Myocyte (in vitro differentiated cells): ENCODE results near the gene FAHD1. TPM values are rescaled to one million over a fixed set of nuclear protein-coding genes. Genes with fewer than 3 reads are reported as not detected.
A peak's percentile ranks its signal among the peaks of the same experiment; 100 is the strongest.
"Not testable (repeated sequence)": the region's sequence is repeated elsewhere in the genome, so short reads cannot be mapped to it uniquely, and the experiment has no call there.

Experiments
- DNase-seq: peaks from one replicate; pipeline ENCODE4 v3.0.0-alpha.2; 2012; ENCODE audit warnings: low read depth
- total RNA-seq: library from RNA; depleted of rRNA; stranded (reverse); fragments of >200 nt; gene quantifications from 2 replicates; pipeline ENCODE4 v1.2.3, GENCODE V29; 2014

FAHD1 gene
- total RNA-seq, 1 donor from 2014 or later, result 48.6 TPM

- DNase-seq, result no peak
These were observed 38.3 kb upstream of the FAHD1 start for GRCh38 chr16:1788708-1789100.

GRCh38 chr16:1789643-1790045, 37.4 kb upstream of the FAHD1 start:
- no peak for DNase-seq

- no peak for DNase-seq
These were observed 36.8 kb upstream of the FAHD1 start for GRCh38 chr16:1790261-1790610.

DNA sequence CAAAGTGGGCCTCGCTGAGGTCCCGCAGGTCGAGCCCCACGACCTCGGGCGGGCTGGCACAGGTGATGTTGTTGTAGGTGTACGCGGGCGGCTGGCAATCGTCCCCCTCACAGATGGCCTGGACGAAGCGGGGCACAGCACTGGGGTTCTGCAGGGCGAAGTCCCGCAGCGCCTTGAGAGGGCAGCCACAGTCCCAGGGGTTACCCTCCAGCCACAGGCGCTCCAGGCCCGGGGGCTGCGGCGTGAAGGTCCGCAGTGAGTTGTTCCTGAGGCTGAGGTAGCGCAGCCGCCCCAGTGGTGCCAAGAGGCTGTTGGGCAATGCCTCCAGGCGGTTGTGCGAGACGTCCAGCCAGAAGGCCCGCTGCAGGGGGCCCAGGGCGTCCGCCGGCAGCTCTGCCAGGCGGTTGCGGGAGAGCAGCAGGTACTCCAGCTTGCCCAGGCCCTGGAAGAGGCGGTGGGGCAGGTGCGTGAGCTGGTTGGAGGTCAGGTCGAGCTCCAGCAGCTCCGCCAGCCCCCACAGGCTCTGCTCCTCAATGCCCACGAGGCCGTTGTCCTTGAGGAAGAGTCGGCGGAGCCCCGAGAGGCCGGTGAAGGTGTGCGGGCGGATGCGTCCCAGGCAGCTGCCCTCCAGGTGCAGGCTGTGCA, 36.3 kb upstream of the FAHD1 start:
- no peak for DNase-seq

DNA sequence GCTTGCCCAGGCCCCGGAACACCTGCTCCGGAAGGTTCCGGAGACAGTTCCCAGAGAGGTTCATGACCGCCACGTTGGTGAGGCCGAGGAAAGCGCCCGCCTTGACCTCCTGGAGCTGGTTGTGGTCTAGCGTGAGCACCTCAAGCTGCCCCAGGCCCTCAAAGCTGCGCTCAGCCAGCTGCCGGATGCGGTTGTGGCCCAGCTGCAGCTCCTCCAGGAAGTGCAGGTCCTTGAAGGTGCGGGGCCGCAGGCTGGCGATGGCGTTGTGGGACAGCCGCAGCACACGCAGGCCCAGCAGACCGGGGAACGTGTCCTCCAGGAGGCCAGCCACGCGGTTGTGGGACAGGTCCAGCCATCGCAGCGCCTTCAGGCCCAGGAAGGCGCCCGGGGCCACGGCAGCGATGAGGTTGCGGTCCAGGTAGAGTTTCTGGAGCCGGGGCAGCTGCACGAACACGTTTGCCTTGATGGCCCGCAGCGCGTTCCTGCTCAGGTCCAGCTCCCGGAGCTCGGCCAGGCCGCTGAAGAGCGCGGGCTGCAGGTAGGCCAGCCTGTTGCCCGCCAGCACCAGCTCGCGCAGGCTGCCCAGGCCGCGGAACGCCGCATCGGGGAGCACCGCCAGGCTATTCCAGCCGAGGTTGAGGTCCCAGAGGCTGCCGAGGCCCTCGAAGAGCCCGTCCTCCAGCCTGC, 35.6 kb upstream of the FAHD1 start:
- no peak for DNase-seq

DNA sequence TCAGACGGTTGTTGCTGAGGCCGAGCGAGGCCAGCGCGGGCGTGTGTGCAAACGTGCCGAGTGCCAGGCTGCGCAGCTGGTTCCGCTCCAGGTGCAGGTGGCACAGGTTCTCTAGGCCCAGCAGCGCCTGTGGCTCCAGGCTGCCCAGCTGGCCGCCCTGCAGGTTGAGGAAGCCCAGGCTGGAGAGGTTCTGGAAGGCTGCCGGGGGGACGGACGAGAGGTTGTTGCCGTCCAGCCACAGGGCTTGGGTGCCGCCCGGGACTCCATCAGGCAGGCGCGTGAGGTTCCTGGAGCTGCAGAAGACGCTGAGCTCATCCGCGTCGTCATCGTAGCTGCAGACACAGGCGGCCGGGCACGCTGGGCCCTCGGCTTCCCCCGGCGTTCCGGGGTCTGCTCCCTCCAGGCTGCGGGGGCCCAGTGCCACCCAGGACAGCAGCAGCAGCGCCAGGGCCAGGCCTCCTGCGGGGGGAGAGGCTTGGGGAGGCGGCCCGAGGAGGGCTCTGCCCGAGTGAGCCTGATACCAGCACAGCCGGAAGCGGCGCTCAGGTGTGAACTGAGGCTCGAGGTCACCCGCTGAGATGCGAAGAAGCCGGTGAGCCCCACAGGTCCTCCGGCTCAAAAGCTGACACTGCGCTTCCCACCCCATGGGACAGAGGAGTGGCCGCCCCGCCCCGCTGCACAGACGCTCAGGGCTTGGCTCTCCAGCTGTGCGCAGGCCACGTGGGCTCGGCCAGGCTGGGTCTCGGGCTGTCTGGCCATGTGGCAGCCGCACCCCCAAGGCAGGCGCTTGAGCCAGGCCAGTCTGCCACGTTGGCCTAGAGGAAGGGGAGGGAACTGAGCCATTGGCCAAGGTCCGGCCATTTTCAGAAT, 34.8 kb upstream of the FAHD1 start:
- DNase-seq, result no peak

DNA sequence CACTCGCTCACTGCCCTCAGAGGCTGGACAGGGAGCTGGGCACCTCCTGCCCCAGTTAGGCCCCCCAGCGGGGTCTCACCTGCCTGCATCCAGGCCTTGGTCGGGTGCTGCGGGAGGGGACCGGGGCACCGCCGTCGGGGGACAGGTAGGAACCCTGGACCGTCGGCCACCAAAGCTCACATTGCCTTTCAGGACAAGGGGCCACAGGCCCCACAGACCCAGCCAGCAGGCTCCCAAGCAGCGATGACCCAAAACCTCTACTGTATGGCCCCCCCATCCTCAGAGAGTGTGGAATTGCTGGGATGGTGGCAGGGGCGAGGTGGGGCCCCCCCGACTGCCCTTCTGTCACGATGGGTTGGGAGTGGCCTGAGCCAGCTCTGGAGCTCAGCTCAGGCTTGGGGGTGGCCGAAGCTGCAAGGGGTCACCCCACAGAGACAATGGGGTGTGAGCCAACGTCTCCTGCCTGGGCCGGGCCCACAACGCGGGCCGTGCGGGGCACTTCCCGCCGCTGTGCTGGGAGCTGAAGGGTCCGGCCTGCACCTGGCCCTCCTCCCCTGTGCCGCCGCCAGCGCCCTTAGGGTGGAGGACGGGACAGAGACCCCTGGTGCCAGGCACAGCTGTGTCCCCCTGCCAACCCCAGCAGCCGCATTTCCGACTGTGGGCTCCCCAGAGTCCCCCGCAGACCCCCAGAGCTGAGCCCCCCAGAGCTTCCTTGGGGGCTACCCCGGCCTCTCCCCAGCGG, 34.0 kb upstream of the FAHD1 start:
- DNase-seq, result no peak

DNA sequence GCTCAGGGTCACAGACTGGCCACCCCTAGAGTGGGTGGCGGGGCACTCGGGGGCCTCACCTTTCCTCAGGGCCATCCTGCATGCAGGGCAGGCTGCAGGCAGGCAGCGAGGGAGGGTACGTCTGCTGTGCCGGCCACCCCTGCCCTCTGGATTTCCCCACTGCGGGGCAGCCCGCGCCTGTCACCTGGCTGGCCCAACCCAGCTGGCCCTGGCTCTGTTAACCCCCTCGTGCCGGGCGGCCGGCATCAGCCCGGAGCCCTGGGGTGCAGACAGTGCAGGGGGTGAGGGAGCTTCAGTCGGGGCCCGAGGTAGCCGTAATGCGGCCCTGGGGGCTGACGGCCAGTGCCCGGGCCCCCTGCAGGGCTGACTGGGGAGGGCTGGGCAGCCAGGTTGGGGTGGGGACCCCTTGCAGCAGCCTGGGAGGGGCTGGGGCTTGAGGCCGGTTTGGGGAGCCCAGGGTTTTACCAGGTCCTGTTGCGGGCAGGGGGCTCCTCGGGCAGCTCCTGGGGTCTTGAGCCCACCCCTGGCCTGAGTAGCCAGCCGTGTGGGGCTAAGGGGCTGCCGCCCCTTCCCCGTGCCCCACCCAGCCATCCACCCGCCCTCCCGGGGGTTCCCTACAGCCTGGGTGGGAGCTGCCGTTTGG, 33.3 kb upstream of the FAHD1 start, which contains the start of gene IGFALS:
IGFALS (minus strand) TSS at position 128 of the 643 bp plus-strand sequence; CDS start at position 75, 53 bp downstream.
- no peak for DNase-seq

- peak; percentile 49 for DNase-seq
These were observed 32.7 kb upstream of the FAHD1 start for GRCh38 chr16:1794221-1794871.

DNA sequence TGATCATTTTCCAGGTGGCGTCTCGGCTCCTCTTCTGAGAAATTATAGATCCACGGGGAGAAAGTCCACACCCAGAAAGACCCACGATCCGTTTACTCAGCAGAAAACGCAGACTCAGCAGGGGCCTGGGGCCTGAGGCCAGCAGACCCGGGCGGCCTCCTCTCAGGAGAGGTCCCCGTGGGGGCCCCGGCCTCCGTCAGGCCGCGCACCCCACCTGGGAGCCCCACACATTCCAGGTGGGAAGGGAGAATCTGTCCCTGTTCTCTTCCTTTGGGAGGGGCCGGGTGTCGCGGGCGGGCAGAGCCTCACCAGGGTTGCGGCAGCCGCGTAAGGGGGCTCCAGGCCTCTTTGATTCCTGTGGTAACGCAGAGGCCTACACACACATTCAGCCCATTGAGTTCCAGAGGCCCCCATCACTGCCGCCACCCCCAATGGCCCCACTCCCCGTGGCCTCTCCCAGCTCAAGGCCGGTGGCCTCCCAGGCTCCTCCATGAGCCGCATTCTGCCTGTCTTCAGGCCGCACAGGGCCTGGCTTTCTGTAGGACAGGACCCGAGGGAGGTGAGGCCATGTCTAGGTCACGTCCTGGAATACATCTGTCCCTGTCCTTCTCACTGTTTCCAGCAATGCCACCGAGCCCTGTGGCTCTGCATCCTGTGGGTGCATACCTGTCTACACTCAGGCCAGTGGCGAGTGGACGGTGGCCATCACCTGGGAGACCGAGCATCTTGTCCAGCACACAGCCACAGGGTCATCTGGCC, 31.9 kb upstream of the FAHD1 start:
- no peak for DNase-seq

GRCh38 chr16:1799263-1799662, 27.7 kb upstream of the FAHD1 start:
- DNase-seq, result not testable (repeated sequence)

DNA sequence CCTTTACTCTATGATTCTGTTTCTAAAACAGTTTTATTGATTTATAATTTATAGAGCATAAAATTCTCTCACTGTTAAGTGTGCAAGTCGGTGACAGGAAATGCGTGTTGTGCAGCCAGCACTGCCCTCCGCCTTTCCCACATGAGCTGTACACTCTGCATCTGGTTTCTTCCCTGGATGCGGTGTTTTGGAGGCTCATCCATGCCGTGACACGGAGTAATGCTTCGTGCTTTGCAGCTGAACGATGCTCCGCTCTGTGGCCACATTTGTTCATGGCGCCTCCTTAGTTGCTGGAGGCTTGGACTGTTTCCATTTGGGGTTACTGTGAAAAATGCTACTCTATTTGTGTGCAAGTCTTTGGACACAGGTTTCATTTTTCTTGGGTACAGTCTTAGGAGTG, 26.3 kb upstream of the FAHD1 start:
- peak; percentile 23 for DNase-seq

GRCh38 chr16:1807626-1808025, 19.4 kb upstream of the FAHD1 start:
- DNase-seq, result no peak

- no peak for DNase-seq
These were observed 18.3 kb upstream of the FAHD1 start for GRCh38 chr16:1808691-1809090.

- DNase-seq, result no peak
These were observed 17.7 kb upstream of the FAHD1 start for GRCh38 chr16:1809281-1809801.

- no peak for DNase-seq
These were observed 16.9 kb upstream of the FAHD1 start for GRCh38 chr16:1810106-1810505.

- DNase-seq, result no peak
These were observed 16.5 kb upstream of the FAHD1 start for GRCh38 chr16:1810536-1810935.

GRCh38 chr16:1812732-1813163, 14.3 kb upstream of the FAHD1 start:
- peak; percentile 89 for DNase-seq

DNA sequence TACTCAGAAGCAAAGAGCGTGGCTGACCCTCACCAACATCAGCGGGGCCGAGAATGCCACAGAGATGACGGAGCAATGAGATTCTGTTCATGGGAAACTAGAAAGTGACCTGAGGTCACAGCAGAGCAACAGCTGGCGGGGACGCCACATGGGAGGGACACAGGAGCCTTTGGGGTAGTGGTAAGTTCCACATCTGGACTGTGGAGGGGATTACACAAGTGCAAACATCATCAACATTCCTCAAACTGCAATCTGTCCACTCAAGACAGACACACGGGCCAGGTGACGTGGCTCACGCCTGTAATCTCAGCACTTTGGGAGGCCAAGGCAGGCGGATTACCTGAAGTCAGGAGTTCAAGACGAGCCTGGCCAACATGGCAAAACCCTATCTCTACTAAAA, 11.5 kb upstream of the FAHD1 start:
- DNase-seq, result no peak
